ENCODE results near the gene PCGF5.

The PCGF5 gene

DNA sequence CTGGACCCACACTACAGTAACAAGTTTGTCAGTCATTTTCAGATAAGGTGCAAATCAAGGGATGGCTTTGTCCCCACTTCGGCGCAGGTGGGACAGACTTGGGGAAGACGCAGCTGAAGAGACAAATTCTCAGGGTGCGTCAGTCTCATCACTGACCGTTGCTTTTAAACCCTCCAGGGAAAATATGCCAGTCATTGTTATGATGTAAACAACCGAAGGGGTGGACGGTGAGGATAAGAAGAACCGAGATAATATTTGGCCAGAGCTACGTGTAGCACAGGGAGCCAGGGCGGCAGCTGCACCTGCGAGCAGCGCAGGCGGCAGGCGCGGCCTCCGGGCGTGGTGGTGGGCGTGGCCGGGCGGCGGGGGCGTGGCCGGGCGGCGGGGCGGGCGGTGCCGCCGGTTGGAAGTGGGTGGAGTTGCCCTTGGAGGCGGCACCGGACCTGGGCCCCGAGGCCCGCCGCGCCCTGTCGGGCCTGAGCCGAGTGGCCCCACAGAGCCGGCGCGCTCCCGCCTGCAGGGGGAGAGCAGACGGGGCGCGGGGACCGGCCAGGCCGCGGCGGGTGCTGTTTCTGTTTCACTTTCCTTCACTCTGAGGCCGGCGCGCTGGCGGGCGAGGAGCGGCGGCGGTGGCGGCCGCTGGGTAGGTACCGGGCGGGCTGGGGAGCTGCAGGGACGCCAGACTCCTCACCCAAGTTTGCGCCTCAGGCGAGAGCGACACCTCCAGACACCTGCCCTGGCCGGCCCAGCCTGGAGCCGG lies at the start of gene PCGF5:
TSS of gene PCGF5 (plus strand) at position 470 of the 760 bp plus-strand sequence. CDS start 2,209 bp downstream, outside the sequence.
- peak within 1 kb of the TSS; percentile 89 for H3K4me3 ChIP-seq (ENCODE audit: low read length)
- H3K4me2 ChIP-seq (ENCODE audit: low read length), result peak within 1 kb of the TSS; percentile 96
- no peak within 1 kb of the TSS for H3K27ac ChIP-seq (ENCODE audit: low read depth, low read length)
- H4K20me1 ChIP-seq (ENCODE audit: control insufficient read depth, insufficient read depth, low read depth, low read length), result peaks cover 15% of the 10 kb centered on the region
- H3K36me3 ChIP-seq (ENCODE audit: control insufficient read depth, low read length), result peaks cover 24% of the 10 kb centered on the region
- TF ChIP-seq, protein P1, sequence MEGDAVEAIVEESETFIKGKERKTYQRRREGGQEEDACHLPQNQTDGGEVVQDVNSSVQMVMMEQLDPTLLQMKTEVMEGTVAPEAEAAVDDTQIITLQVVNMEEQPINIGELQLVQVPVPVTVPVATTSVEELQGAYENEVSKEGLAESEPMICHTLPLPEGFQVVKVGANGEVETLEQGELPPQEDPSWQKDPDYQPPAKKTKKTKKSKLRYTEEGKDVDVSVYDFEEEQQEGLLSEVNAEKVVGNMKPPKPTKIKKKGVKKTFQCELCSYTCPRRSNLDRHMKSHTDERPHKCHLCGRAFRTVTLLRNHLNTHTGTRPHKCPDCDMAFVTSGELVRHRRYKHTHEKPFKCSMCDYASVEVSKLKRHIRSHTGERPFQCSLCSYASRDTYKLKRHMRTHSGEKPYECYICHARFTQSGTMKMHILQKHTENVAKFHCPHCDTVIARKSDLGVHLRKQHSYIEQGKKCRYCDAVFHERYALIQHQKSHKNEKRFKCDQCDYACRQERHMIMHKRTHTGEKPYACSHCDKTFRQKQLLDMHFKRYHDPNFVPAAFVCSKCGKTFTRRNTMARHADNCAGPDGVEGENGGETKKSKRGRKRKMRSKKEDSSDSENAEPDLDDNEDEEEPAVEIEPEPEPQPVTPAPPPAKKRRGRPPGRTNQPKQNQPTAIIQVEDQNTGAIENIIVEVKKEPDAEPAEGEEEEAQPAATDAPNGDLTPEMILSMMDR (IDR thresholded peaks at IDR 0.05; ENCODE audit: low read depth, low read length, poor library complexity, severe bottlenecking), result peak; percentile 18
- TF ChIP-seq EZH2phosphoT487 (IDR thresholded peaks at IDR 0.05; ENCODE audit: borderline replicate concordance, low read length), result no peak
- H3F3A ChIP-seq (ENCODE audit: control insufficient read depth, insufficient read depth), result peaks cover 9% of the 10 kb centered on the region; the same call in 1 of the 2 replicates
- peaks cover 55% of the 10 kb centered on the region for H3K79me2 ChIP-seq (ENCODE audit: control insufficient read depth, low read length)
- no peaks in the 10 kb centered on the region for H3K27me3 ChIP-seq (ENCODE audit: control insufficient read depth, low read length)
- H3K9me2 ChIP-seq (replicated peaks; ENCODE audit: control insufficient read depth, low read length), result no peaks in the 10 kb centered on the region
- no peaks in the 10 kb centered on the region for H3K9me3 ChIP-seq (ENCODE audit: control insufficient read depth, insufficient read depth, low read length)
- H3K4me1 ChIP-seq (ENCODE audit: control insufficient read depth, low read length), result peaks cover 29% of the 10 kb centered on the region

DNA sequence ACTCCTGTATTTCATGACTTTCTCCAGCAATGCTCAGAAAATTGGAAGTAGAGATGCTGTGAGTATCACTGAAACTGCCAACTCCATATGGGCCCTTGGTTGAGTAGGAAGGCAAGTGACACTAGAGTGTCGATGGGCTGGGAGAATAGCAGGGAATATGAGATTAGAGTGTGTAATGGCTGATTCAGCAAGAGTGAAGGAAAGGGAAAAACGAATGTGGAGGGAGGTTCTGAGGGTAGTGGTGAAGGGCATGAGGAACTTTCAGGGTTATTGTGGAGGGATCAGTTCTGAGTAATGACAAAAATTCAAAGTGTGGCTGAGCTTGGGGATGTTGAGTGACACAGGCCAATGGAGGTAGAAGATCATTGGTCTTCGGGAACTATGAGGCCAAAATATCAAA lies 49.0 kb upstream of the PCGF5 start:
- Histone ChIP-seq H3K4me1 (ENCODE audit: control insufficient read depth, low read length) (no peaks in the 10 kb centered on the region), H3K9me3 (ENCODE audit: control insufficient read depth, insufficient read depth, low read length) (no peaks in the 10 kb centered on the region), H3F3A (ENCODE audit: control insufficient read depth, insufficient read depth) (no peaks in the 10 kb centered on the region), H3K27me3 (ENCODE audit: control insufficient read depth, low read length) (no peaks in the 10 kb centered on the region), H3K4me3 (ENCODE audit: low read length) (no peak overlapping the region), H3K36me3 (ENCODE audit: control insufficient read depth, low read length) (no peaks in the 10 kb centered on the region), H3K9me2 (replicated peaks; ENCODE audit: control insufficient read depth, low read length) (no peaks in the 10 kb centered on the region), H3K27ac (ENCODE audit: low read depth, low read length) (no peak overlapping the region), H3K79me2 (ENCODE audit: control insufficient read depth, low read length) (peaks cover 88% of the 10 kb centered on the region), H4K20me1 (ENCODE audit: control insufficient read depth, insufficient read depth, low read depth, low read length) (no peaks in the 10 kb centered on the region), H3K4me2 (ENCODE audit: low read length) (no peak overlapping the region)
- no peak for TF ChIP-seq EZH2phosphoT487 (IDR thresholded peaks at IDR 0.05; ENCODE audit: borderline replicate concordance, low read length)
- TF ChIP-seq, protein P1 (IDR thresholded peaks at IDR 0.05; ENCODE audit: low read depth, low read length, poor library complexity, severe bottlenecking), result no peak

DNA sequence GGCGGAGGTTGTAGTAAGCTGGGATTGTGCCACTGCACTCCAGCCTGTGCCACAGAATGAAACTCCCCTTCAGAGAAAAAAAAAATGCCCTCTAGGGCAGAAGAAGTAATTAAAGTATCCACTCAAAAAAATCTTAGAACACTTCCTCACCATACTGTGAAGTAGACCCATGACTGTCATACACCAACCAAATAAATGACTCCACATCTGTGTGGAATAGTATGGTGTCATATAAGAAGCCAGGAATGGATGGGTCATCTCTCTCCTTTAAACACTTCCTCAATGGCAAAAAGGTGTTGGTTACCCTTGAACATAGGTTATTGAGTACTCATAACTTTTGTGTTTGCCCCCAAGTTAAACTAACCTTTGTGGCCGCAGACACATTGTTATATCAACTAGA lies 48.1 kb upstream of the PCGF5 start:
- H3K9me2 ChIP-seq (replicated peaks; ENCODE audit: control insufficient read depth, low read length), result no peaks in the 10 kb centered on the region
- no peaks in the 10 kb centered on the region for H3F3A ChIP-seq (ENCODE audit: control insufficient read depth, insufficient read depth)
- H3K9me3 ChIP-seq (ENCODE audit: control insufficient read depth, insufficient read depth, low read length), result no peaks in the 10 kb centered on the region
- H4K20me1 ChIP-seq (ENCODE audit: control insufficient read depth, insufficient read depth, low read depth, low read length), result no peaks in the 10 kb centered on the region
- no peaks in the 10 kb centered on the region for H3K27me3 ChIP-seq (ENCODE audit: control insufficient read depth, low read length)
- no peak overlapping the region for H3K27ac ChIP-seq (ENCODE audit: low read depth, low read length)
- H3K4me3 ChIP-seq (ENCODE audit: low read length), result no peak overlapping the region
- no peak for TF ChIP-seq EZH2phosphoT487 (IDR thresholded peaks at IDR 0.05; ENCODE audit: borderline replicate concordance, low read length)
- TF ChIP-seq, protein P1 (IDR thresholded peaks at IDR 0.05; ENCODE audit: low read depth, low read length, poor library complexity, severe bottlenecking), result no peak
- H3K4me2 ChIP-seq (ENCODE audit: low read length), result no peak overlapping the region
- peaks cover 82% of the 10 kb centered on the region for H3K79me2 ChIP-seq (ENCODE audit: control insufficient read depth, low read length)
- H3K36me3 ChIP-seq (ENCODE audit: control insufficient read depth, low read length), result no peaks in the 10 kb centered on the region
- H3K4me1 ChIP-seq (ENCODE audit: control insufficient read depth, low read length), result no peaks in the 10 kb centered on the region

Measured in DOHH2 (cell line).